HFF-Myc (cell line): ENCODE results near the gene ACTR6.
A peak's percentile ranks its signal among the peaks of the same experiment; 100 is the strongest.

Experiments used
- DNase-seq: peaks from one replicate; pipeline ENCODE4 v3.0.0-alpha.2; 2011; ENCODE audit warnings: low read depth; ENCODE audit errors: extremely low read depth
- H3K4me3 ChIP-seq: replicated peaks from 2 replicates; pipeline ENCODE4 v1.5.1; 2011; ENCODE audit warnings: low read depth, mild to moderate bottlenecking, control low read depth, low read length
- TF ChIP-seq, protein P1 (sequence below): IDR thresholded peaks from 2 replicates; pipeline ENCODE4 v1.5.1; 2012; ENCODE audit warnings: mild to moderate bottlenecking, low read depth, low read length, control low read depth; ENCODE audit errors: missing control alignments

Gene ACTR6

DNA sequence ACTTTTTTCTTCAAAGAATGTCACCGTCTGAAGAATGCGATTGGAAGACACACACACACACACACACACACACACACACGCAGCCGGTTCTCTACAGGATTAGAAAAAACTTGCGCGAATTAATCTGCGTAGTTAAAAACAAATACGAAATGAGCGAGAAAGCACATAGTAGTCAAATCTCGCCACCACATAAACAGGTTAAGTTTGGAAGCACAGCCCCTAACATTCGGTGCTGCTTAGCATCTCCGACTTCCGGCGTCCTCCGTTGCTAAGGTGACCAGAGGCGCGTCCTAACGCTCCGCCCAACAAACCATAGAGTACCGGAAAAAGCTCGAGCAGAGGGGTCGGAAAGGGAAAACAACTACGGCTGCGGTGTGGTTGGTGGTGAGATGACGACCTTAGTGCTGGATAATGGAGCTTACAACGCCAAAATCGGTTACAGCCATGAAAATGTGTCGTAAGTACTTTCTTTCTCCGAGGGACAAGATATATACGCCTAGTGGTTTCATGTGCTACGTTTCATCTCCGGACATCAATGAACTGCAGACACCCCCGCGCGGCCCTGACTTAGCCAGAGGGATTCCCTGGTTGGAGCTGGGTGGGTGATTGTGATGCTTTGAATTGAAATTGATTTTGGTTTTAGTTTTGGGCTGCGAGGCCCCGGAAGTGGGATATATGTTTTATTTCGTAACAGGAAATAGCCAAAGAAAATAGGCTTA is at the start of gene ACTR6:
TSS of gene ACTR6 (plus strand) at position 353 of the 719 bp plus-strand sequence. CDS start at position 390, 37 bp downstream.
- DNase-seq = peak; percentile 91
- TF ChIP-seq, protein P1, sequence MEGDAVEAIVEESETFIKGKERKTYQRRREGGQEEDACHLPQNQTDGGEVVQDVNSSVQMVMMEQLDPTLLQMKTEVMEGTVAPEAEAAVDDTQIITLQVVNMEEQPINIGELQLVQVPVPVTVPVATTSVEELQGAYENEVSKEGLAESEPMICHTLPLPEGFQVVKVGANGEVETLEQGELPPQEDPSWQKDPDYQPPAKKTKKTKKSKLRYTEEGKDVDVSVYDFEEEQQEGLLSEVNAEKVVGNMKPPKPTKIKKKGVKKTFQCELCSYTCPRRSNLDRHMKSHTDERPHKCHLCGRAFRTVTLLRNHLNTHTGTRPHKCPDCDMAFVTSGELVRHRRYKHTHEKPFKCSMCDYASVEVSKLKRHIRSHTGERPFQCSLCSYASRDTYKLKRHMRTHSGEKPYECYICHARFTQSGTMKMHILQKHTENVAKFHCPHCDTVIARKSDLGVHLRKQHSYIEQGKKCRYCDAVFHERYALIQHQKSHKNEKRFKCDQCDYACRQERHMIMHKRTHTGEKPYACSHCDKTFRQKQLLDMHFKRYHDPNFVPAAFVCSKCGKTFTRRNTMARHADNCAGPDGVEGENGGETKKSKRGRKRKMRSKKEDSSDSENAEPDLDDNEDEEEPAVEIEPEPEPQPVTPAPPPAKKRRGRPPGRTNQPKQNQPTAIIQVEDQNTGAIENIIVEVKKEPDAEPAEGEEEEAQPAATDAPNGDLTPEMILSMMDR = no peak
- H3K4me3 ChIP-seq = peak within 1 kb of the TSS; percentile 66

- TF ChIP-seq, protein P1 = no peak
- DNase-seq = no peak
These were observed 48.8 kb upstream of the ACTR6 start for GRCh38 chr12:100151769-100152168.

DNA sequence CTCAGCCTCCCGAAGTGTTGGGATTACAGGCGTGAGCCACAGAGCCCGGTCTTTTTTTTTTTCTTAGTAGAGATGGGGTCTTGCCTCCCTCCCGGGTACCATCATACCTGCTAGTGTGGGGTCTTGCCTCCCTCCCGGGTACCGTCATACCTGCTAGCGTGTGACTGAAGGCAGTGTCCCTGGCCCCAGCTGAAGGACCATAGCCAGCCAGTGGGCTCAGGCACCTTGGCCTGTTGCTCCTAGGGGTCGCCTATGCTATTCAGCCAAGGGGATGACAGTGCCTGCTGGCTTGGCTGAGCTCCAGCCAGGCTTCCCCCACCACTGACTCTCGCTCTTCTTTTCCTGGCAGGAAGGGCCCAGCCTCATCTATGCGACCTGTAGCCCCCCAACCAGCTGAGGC is 47.5 kb upstream of the ACTR6 start:
- DNase-seq = no peak
- TF ChIP-seq, protein P1 = no peak
- no peak overlapping the region for H3K4me3 ChIP-seq

More at GRCh38 chr12:100151769-100152168, 48.8 kb upstream of the ACTR6 start:
- H3K4me3 ChIP-seq = no peak overlapping the region

DNA sequence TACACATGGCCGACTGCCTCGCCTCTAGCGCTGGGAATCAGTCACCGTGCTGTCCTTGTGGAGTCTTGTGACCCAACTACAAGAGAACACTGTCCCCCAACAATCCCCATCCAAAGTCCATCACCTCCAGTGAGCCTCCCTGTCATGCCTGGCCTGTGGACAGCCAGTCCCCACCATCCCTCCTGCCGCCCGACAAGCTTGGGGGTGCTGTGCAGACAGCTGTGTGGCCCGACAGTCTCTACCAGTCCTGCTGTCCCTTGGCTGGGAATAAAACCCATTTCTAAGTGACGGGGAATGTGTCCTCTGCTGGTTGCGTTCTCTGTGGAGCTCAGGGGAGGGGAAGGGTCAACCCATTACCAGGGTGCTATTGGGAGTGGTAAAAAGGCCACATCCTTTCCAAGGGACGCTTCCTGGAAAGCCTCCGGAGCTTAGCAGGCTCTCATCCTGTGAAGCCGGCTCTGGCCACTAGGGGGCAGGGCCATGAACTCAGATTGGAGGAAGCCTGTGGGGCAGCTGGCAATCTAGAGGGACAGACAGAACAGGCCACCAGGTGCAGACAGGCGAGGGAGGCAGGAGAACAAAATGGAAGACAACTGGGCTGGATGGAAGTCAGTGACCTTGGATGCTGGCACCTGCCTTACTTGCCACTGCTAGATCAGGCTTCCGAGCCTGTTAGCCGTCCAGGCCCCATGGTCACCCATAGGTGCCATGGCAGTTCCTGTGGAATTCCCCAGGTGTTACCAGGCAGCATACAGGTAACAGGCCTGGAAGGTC is 46.0 kb upstream of the ACTR6 start:
- TF ChIP-seq, protein P1 = peak; percentile 98
- peak; percentile 26 for DNase-seq

GRCh38 chr12:100156731-100157426 is 43.7 kb upstream of the ACTR6 start:
- no peak for DNase-seq
- TF ChIP-seq, protein P1 = no peak
- no peak overlapping the region for H3K4me3 ChIP-seq

More for the DNA sequence above, 46.0 kb upstream of the ACTR6 start:
- no peak overlapping the region for H3K4me3 ChIP-seq

GRCh38 chr12:100157427-100157821 is 43.2 kb upstream of the ACTR6 start:
- no peak overlapping the region for H3K4me3 ChIP-seq
- DNase-seq = no peak
- TF ChIP-seq, protein P1 = no peak
